GM21786 (cell line): ENCODE results near the gene GJA5.

Source experiments
- ATAC-seq: cut with Tn5 transposase; IDR thresholded peaks from one replicate; pipeline ENCODE4 v1.9.1; 2021; ENCODE audit not compliant: unreplicated experiment

GJA5 gene

GRCh38 chr1:147762233-147763024, 2.0 kb upstream of the GJA5 start:
- ATAC-seq: no peak

- ATAC-seq: no peak
Observed at GRCh38 chr1:147758379-147759100, 1.9 kb downstream of the GJA5 start.

- ATAC-seq: no peak
Observed at GRCh38 chr1:147757015-147757990, 3.1 kb downstream of the GJA5 start.

- ATAC-seq: no peak
Observed at GRCh38 chr1:147756341-147756740, 4.1 kb downstream of the GJA5 start.

- ATAC-seq: no peak
Observed at GRCh38 chr1:147754661-147755060, 5.7 kb downstream of the GJA5 start.

- ATAC-seq: no peak
Observed at GRCh38 chr1:147753081-147753480, 7.3 kb downstream of the GJA5 start.

GRCh38 chr1:147752511-147752910, 7.9 kb downstream of the GJA5 start:
- ATAC-seq: no peak

GRCh38 chr1:147751346-147751745, 9.1 kb downstream of the GJA5 start:
- ATAC-seq: no peak

- ATAC-seq: no peak
Observed at GRCh38 chr1:147750618-147751217, 9.7 kb downstream of the GJA5 start.

- ATAC-seq: no peak
Observed at GRCh38 chr1:147749792-147750191, 10.6 kb downstream of the GJA5 start.

GRCh38 chr1:147748676-147749350, 11.6 kb downstream of the GJA5 start:
- ATAC-seq: no peak

GRCh38 chr1:147747966-147748365, 12.4 kb downstream of the GJA5 start:
- no peak for ATAC-seq

- ATAC-seq: no peak
Observed at GRCh38 chr1:147745271-147745670, 15.1 kb downstream of the GJA5 start.

- no peak for ATAC-seq
Observed at GRCh38 chr1:147741065-147741464, 19.3 kb downstream of the GJA5 start.

GRCh38 chr1:147740391-147740790, 20.0 kb downstream of the GJA5 start:
- ATAC-seq: no peak

- no peak for ATAC-seq
Observed at GRCh38 chr1:147738739-147739476, 21.5 kb downstream of the GJA5 start.

GRCh38 chr1:147738129-147738528, 22.3 kb downstream of the GJA5 start:
- no peak for ATAC-seq

GRCh38 chr1:147736883-147737282, 23.5 kb downstream of the GJA5 start:
- ATAC-seq: no peak

- no peak for ATAC-seq
Observed at GRCh38 chr1:147735423-147735822, 25.0 kb downstream of the GJA5 start.
